RWPE1 (cell line): ENCODE measurements around the gene SLC45A3.
"Not testable (repeated sequence)": the region's sequence is repeated elsewhere in the genome, so short reads cannot be mapped to it uniquely, and the experiment has no call there.

ENCODE experiments used
- CTCF ChIA-PET: fragments of 350-600 bp; sonication (Branson Sonifier 250); formaldehyde crosslinking; extraction: SDS; loops from one replicate; lab custom pipeline; 2021; lab: Yijun Ruan, JAX
- POLR2A ChIA-PET: fragments of 400-600 bp; formaldehyde crosslinking; extraction: SDS; loops from one replicate; lab custom pipeline; 2020; ENCODE audit warnings: antibody characterized with exemption; ENCODE audit not compliant: low non-redundant PET; lab: Yijun Ruan, JAX
- DNase-seq: peaks from one replicate; pipeline ENCODE4 v3.0.0; 2012; ENCODE audit warnings: low spot score
- H3K27ac ChIP-seq: fragments of 450-650 bp; 2 replicates; pipeline ENCODE4 v1.5.1; 2017
- TF ChIP-seq, protein P1 (sequence below): fragments of 450-650 bp; conservative IDR thresholded peaks from 2 replicates; pipeline ENCODE4 v1.5.1; 2017; ENCODE audit warnings: low read depth, mild to moderate bottlenecking

Gene SLC45A3, protein sequence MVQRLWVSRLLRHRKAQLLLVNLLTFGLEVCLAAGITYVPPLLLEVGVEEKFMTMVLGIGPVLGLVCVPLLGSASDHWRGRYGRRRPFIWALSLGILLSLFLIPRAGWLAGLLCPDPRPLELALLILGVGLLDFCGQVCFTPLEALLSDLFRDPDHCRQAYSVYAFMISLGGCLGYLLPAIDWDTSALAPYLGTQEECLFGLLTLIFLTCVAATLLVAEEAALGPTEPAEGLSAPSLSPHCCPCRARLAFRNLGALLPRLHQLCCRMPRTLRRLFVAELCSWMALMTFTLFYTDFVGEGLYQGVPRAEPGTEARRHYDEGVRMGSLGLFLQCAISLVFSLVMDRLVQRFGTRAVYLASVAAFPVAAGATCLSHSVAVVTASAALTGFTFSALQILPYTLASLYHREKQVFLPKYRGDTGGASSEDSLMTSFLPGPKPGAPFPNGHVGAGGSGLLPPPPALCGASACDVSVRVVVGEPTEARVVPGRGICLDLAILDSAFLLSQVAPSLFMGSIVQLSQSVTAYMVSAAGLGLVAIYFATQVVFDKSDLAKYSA

DNA sequence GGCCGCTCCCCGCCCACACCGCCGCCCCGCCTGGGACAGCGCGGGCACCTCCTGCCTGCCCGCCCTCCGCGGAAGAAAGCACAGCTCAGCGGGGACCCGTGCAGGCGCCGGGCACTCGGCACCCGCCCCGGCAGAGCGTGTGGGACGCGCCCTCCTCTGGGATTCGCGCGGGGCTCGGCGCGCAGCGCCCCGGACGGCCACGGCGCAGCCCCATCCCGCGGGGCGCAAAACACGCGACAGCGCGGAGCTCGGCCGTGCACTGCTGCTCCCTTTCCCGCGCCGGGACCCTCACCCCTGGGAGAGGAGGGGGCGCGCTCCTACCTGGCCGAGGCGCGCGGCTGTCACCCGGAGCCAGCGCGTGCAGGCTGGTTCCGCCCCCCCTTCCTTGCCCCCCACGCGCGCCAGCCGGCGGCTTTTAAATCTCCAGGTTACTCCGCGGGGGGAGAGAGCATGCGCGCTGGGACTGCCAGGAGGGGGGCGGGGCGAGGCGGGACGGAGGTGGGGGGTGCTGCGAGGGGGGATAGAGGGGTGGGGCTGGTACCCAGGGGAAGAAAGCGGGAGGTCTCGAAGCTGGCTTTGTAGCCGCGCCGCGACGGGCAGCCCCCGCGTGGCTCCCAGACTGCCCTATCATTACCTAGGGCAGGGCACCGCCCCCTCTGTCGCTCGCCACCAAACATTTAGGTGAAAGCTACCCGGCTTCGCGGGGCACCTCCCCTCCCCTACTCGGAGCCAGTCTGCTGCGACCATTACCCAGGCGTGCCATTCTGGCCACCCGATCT, at the start of gene SLC45A3:
Gene SLC45A3 (minus strand): TSS at position 437 of the 779 bp plus-strand sequence. CDS start 15,853 bp downstream, outside the sequence.
- peak within 1 kb of the TSS; percentile 62 for H3K27ac ChIP-seq
- ChIA-PET POLR2A (interaction anchor here (0.6 to 0.7 kb wide), 2 partner anchors 281 to 415 kb away, joined by 3 read pairs; no protein-coding TSS in a partner anchor), CTCF (interaction anchor here (0.5 to 2.9 kb wide), 10 partner anchors 9 to 783 kb away, joined by 3 to 28 read pairs (median 4); no protein-coding TSS in a partner anchor)

DNA sequence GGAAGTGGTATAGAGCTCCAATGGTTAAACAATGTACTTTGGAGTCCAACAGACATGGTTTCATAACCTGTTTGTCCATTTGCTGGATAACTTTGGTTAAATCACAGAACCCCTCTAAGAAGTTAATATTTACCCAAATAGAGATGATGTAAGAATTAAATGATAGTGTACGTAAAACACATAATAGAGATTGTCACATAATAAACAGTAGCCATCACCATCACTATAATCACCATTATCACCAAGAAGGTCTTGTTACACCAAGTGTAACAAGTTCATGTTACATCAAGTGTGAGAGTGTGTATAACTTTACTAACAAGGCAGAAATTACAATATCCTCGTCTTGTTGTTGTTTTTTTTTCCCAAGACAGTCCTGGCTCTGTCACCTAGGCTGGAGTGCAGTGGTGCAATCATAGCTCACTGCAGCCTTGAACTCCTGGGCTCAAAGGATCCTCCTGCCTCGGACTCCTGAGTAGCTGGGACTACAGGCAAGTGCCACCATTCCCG, 46.4 kb upstream of the SLC45A3 start:
- no peak for DNase-seq
- ChIA-PET CTCF (interaction anchor here (0.5 to 1.2 kb wide), 5 partner anchors 15 to 1559 kb away, joined by 3 read pairs; no protein-coding TSS in a partner anchor), POLR2A (no interaction called here)
- no peak overlapping the region for H3K27ac ChIP-seq
- TF ChIP-seq, protein P1, sequence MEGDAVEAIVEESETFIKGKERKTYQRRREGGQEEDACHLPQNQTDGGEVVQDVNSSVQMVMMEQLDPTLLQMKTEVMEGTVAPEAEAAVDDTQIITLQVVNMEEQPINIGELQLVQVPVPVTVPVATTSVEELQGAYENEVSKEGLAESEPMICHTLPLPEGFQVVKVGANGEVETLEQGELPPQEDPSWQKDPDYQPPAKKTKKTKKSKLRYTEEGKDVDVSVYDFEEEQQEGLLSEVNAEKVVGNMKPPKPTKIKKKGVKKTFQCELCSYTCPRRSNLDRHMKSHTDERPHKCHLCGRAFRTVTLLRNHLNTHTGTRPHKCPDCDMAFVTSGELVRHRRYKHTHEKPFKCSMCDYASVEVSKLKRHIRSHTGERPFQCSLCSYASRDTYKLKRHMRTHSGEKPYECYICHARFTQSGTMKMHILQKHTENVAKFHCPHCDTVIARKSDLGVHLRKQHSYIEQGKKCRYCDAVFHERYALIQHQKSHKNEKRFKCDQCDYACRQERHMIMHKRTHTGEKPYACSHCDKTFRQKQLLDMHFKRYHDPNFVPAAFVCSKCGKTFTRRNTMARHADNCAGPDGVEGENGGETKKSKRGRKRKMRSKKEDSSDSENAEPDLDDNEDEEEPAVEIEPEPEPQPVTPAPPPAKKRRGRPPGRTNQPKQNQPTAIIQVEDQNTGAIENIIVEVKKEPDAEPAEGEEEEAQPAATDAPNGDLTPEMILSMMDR, result no peak

More for the DNA sequence above, at the start of gene SLC45A3:
- peak; percentile 55 for DNase-seq
- TF ChIP-seq, protein P1, result no peak

DNA sequence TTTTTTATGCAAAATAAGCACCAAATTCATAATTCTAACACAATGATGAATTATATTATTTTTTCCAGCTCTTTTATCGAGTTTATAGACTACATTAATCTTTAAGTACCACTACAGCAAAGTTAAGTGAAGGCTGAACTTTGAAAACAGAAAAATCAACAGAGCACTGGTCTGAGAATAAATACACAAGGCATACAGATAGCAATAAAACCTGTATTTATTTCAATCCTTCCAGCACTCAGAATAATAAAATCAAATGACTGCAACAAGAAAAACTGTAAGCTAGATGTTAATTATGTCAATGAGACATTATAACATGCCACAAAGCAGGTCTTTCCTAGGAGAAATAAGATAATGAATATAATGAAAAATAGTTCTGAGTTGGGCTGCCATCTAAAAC, 45.2 kb upstream of the SLC45A3 start:
- ChIA-PET CTCF (no interaction called here), POLR2A (no interaction called here)
- no peak for DNase-seq
- TF ChIP-seq, protein P1, result no peak
- H3K27ac ChIP-seq, result peak overlapping the region; percentile 21; the same call in 1 of the 2 replicates

DNA sequence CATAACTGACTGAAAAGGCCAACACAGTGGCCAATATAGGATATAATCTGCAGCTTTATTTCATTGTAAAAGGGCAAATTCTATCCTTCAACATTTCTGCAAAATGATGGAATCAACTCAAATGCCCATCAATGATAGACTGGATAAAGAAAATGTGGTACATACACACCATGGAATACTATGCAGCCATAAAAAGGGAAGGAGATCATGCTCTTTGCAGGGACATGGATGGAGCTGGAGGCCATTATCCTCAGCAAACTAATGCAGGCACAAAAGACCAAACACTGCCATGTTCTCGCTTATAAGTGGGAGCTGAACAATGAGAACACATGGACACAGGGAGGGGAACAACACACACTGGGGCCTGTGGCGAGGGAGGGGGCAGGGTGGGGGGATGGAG, 40.4 kb upstream of the SLC45A3 start:
- H3K27ac ChIP-seq, DNase-seq: not testable (repeated sequence)
- ChIA-PET POLR2A (interaction anchor here (0.7 kb wide), 1 partner anchor 56 kb away, joined by 3 read pairs; no protein-coding TSS in a partner anchor), CTCF (interaction anchor here (0.6 to 3.3 kb wide), 3 partner anchors 9 to 130 kb away, joined by 5 to 9 read pairs (median 6); no protein-coding TSS in a partner anchor)

DNA sequence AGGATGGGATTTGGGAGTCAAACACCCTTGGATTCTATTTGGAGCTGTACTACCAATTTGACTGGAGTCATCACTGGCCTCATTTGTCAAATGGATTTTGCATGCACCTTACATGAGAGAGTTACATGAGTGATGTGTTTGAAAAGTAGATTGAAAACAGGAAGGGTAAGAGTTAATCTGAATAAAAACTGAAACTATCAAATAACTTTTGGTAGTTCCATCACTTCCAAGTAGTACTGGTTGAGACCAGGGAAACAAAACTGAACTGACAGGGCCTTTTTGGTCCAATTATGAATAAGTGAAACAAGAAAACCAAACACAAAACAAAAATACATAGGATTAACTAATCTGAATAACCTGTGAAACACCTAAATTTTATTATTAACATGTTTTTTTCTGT, 39.5 kb upstream of the SLC45A3 start:
- DNase-seq, result no peak
- ChIA-PET CTCF (interaction anchor here (0.7 kb wide), 1 partner anchor 138 kb away, joined by 6 read pairs; no protein-coding TSS in a partner anchor), POLR2A (no interaction called here)
- no peak overlapping the region for H3K27ac ChIP-seq
- TF ChIP-seq, protein P1, result no peak

DNA sequence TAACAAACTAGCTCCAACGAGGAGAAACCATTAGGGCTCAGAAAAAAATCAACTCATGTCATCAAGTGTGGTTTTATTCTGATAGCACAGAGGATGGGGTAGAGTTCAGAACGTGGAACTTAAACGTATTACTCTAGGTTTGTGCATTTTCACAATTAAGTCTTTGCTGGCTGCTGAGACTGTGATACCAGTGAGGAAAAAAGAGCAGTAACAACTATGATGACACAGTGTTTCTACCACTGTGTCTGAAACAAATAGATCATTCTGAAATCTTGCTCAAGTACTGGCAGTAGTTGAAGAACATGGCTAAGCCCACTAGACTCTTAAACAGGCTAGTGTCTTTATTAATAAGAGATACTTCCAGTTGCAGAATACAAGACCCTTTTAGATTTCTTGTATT, 38.7 kb upstream of the SLC45A3 start:
- no peak overlapping the region for H3K27ac ChIP-seq
- DNase-seq, result no peak
- CTCF ChIA-PET, result interaction anchor here (0.6 kb wide), 1 partner anchor 18 kb away, joined by 4 read pairs; no protein-coding TSS in a partner anchor
- POLR2A ChIA-PET, result no interaction called here
- TF ChIP-seq, protein P1, result no peak
